Lower lobe of right lung (tissue), 2 donors: Measurements from ENCODE around the gene SEPHS1. TPM values are rescaled to one million over a fixed set of nuclear protein-coding genes. Genes with fewer than 3 reads are reported as not detected.

Experiments
- ATAC-seq, 2 donors: fragments of 200-7000 bp; cut with Tn5 transposase; one replicate each; pipeline ENCODE4 v1.9.1; 2020 to 2022; ENCODE audit warnings: mild to moderate bottlenecking in 2 of 2, moderate library complexity in 2 of 2
- DNase-seq: peaks from one replicate; pipeline ENCODE4 v3.0.0-alpha.2; 2020
- H3K27ac ChIP-seq: fragments of 200-600 bp; one replicate; pipeline ENCODE4 v1.8.0; 2022
- H3K27me3 ChIP-seq: fragments of 200-600 bp; one replicate; pipeline ENCODE4 v1.8.0; 2022; ENCODE audit warnings: low read depth
- H3K36me3 ChIP-seq: fragments of 200-600 bp; one replicate; pipeline ENCODE4 v1.8.0; 2022; ENCODE audit warnings: mild to moderate bottlenecking
- H3K4me1 ChIP-seq: fragments of 200-600 bp; one replicate; pipeline ENCODE4 v1.8.0; 2022
- H3K4me3 ChIP-seq: fragments of 200-600 bp; one replicate; pipeline ENCODE4 v1.8.0; 2022; ENCODE audit warnings: mild to moderate bottlenecking
- H3K9me3 ChIP-seq: fragments of 200-600 bp; one replicate; pipeline ENCODE4 v1.8.0; 2022
- CTCF ChIP-seq: fragments of 200-600 bp; IDR thresholded peaks from one replicate; pipeline ENCODE4 v1.8.0; 2022; ENCODE audit warnings: antibody characterized with exemption, mild to moderate bottlenecking
- intact Hi-C: fragments of 100-400 bp; cut with DNase I; formaldehyde crosslinking; loops from one replicate; pipeline ENCODE4 v1.11.0; 2022
- total RNA-seq: library from RNA; stranded (reverse); fragmentation: NEBNext Ultra II Directional; extraction: Animal tissue kit (Norgen Biotek cat#: 25700); gene quantifications from one replicate; pipeline ENCODE4 v1.2.1, GENCODE V29; 2021
- donor health status: DM: no; HTN: yes; CAD: no; lungs with severe emphysema.

The SEPHS1 gene
- total RNA-seq, 1 donor from 2014 or later = 35.9 TPM

- ATAC-seq = no peak
Observed at GRCh38 chr10:13327534-13327933, 20.6 kb downstream of the SEPHS1 start.

GRCh38 chr10:13322615-13323148, 25.4 kb downstream of the SEPHS1 start:
- no peak for DNase-seq
- H3K27ac ChIP-seq = no peak overlapping the region
- peaks cover 90% of the 10 kb centered on the region for H3K36me3 ChIP-seq
- H3K4me1 ChIP-seq = no peaks in the 10 kb centered on the region
- no peaks in the 10 kb centered on the region for H3K9me3 ChIP-seq
- intact Hi-C loops = no loop called here
- H3K4me3 ChIP-seq = no peak overlapping the region
- H3K27me3 ChIP-seq = no peaks in the 10 kb centered on the region
- ATAC-seq = no peak
- no peak for TF ChIP-seq CTCF

More at GRCh38 chr10:13327534-13327933, 20.6 kb downstream of the SEPHS1 start:
- TF ChIP-seq CTCF = no peak
- no peaks in the 10 kb centered on the region for H3K27me3 ChIP-seq
- H3K4me1 ChIP-seq = no peaks in the 10 kb centered on the region
- H3K27ac ChIP-seq = no peak overlapping the region
- DNase-seq = no peak
- peaks cover 97% of the 10 kb centered on the region for H3K36me3 ChIP-seq
- intact Hi-C loops = no loop called here
- no peaks in the 10 kb centered on the region for H3K9me3 ChIP-seq
- H3K4me3 ChIP-seq = no peak overlapping the region

GRCh38 chr10:13321576-13321975, 26.5 kb downstream of the SEPHS1 start:
- intact Hi-C loops = no loop called here
- Histone ChIP-seq H3K4me1 (no peaks in the 10 kb centered on the region), H3K27me3 (no peaks in the 10 kb centered on the region), H3K9me3 (no peaks in the 10 kb centered on the region), H3K36me3 (peaks cover 79% of the 10 kb centered on the region), H3K4me3 (no peak overlapping the region), H3K27ac (no peak overlapping the region)
- ATAC-seq (no peak), DNase-seq (no peak)
- no peak for TF ChIP-seq CTCF

GRCh38 chr10:13319166-13319565, 28.9 kb downstream of the SEPHS1 start:
- H3K9me3 ChIP-seq = no peaks in the 10 kb centered on the region
- no peak for DNase-seq
- intact Hi-C loops = no loop called here
- H3K4me3 ChIP-seq = no peak overlapping the region
- no peak for ATAC-seq
- no peaks in the 10 kb centered on the region for H3K27me3 ChIP-seq
- TF ChIP-seq CTCF = no peak
- peaks cover 55% of the 10 kb centered on the region for H3K36me3 ChIP-seq
- no peaks in the 10 kb centered on the region for H3K4me1 ChIP-seq
- no peak overlapping the region for H3K27ac ChIP-seq

- no peak for TF ChIP-seq CTCF
- Histone ChIP-seq H3K4me1 (no peaks in the 10 kb centered on the region), H3K27me3 (no peaks in the 10 kb centered on the region), H3K36me3 (peaks cover 41% of the 10 kb centered on the region), H3K4me3 (no peak overlapping the region), H3K27ac (no peak overlapping the region), H3K9me3 (no peaks in the 10 kb centered on the region)
- intact Hi-C loops = no loop called here
- ATAC-seq (peak in 1 of 2 donors; percentile 37), DNase-seq (no peak)
Observed at GRCh38 chr10:13317474-13317873, 30.6 kb downstream of the SEPHS1 start.
